Measurements from ENCODE around the gene PDZD2. TPM values are rescaled to one million over a fixed set of nuclear protein-coding genes. Genes with fewer than 3 reads are reported as not detected.

The PDZD2 gene
- total RNA-seq, 4 donors from 2014 or later: 2.8 to 5.3 (median 4.0) TPM

- in situ Hi-C loops (cut with MboI; ENCODE audit: low sequenced_read_pairs in 4 of 4) (no loop called here), intact Hi-C loops (cut with DNase I; ENCODE audit: low total_unique reads) (no loop called here)
- no peak for ATAC-seq
- Histone ChIP-seq H3K4me1 (peaks cover 0 to 3% of the 10 kb centered on the region in 2 donors), H3K36me3 (no peaks in the 10 kb centered on the region), H3K27me3 (peaks cover 0 to 2% (median 0%) of the 10 kb centered on the region in 3 donors), H3K4me3 (no peak overlapping the region), H3K9me3 (no peaks in the 10 kb centered on the region), H3K27ac (no peak overlapping the region)
- TF ChIP-seq POLR2A (IDR thresholded peaks at IDR 0.05): no peak
- no peak for TF ChIP-seq CTCF (IDR thresholded peaks at IDR 0.05 in 4 of 5, conservative IDR thresholded peaks at IDR 0.05 in 1 of 5)
- DNase-seq: no peak
Observed at GRCh38 chr5:31894141-31894540, 255.2 kb downstream of the PDZD2 start.

- intact Hi-C loops (cut with DNase I; ENCODE audit: low total_unique reads) (no loop called here), in situ Hi-C loops (cut with MboI; ENCODE audit: low sequenced_read_pairs in 4 of 4) (no loop called here)
- TF ChIP-seq POLR2A (IDR thresholded peaks at IDR 0.05): no peak
- Histone ChIP-seq H3K27me3 (no peaks in the 10 kb centered on the region), H3K9me3 (no peaks in the 10 kb centered on the region), H3K27ac (no peak overlapping the region), H3K4me3 (no peak overlapping the region), H3K4me1 (no peaks in the 10 kb centered on the region), H3K36me3 (no peaks in the 10 kb centered on the region)
- ATAC-seq: no peak
- DNase-seq: no peak
Observed at GRCh38 chr5:31895199-31895820, 256.4 kb downstream of the PDZD2 start.

GRCh38 chr5:31898036-31898632 lies 259.2 kb downstream of the PDZD2 start:
- intact Hi-C loops (cut with DNase I; ENCODE audit: low total_unique reads) (no loop called here), in situ Hi-C loops (cut with MboI; ENCODE audit: low sequenced_read_pairs in 4 of 4) (no loop called here)
- TF ChIP-seq POLR2A (IDR thresholded peaks at IDR 0.05): no peak
- no peak for TF ChIP-seq CTCF (IDR thresholded peaks at IDR 0.05 in 4 of 5, conservative IDR thresholded peaks at IDR 0.05 in 1 of 5)

GRCh38 chr5:31900296-31900865 lies 261.4 kb downstream of the PDZD2 start:
- TF ChIP-seq CTCF (IDR thresholded peaks at IDR 0.05 in 4 of 5, conservative IDR thresholded peaks at IDR 0.05 in 1 of 5) (no peak), POLR2A (IDR thresholded peaks at IDR 0.05) (no peak)
- intact Hi-C loops (cut with DNase I; ENCODE audit: low total_unique reads) (no loop called here), in situ Hi-C loops (cut with MboI; ENCODE audit: low sequenced_read_pairs in 4 of 4) (no loop called here)
- ATAC-seq (no peak), DNase-seq (no peak)
- H3K4me3 ChIP-seq: no peak overlapping the region
- H3K36me3 ChIP-seq: no peaks in the 10 kb centered on the region
- no peaks in the 10 kb centered on the region for H3K4me1 ChIP-seq
- no peaks in the 10 kb centered on the region for H3K27me3 ChIP-seq
- no peak overlapping the region for H3K27ac ChIP-seq
- no peaks in the 10 kb centered on the region for H3K9me3 ChIP-seq

More at GRCh38 chr5:31898036-31898632, 259.2 kb downstream of the PDZD2 start:
- Histone ChIP-seq H3K27me3 (no peaks in the 10 kb centered on the region), H3K4me3 (no peak overlapping the region), H3K4me1 (no peaks in the 10 kb centered on the region), H3K27ac (no peak overlapping the region), H3K9me3 (no peaks in the 10 kb centered on the region), H3K36me3 (no peaks in the 10 kb centered on the region)
- ATAC-seq (no peak), DNase-seq (no peak)

GRCh38 chr5:31901807-31902530 lies 263.0 kb downstream of the PDZD2 start:
- intact Hi-C loops (cut with DNase I; ENCODE audit: low total_unique reads) (no loop called here), in situ Hi-C loops (cut with MboI; ENCODE audit: low sequenced_read_pairs in 4 of 4) (no loop called here)
- no peaks in the 10 kb centered on the region for H3K4me1 ChIP-seq
- no peaks in the 10 kb centered on the region for H3K36me3 ChIP-seq
- no peak for TF ChIP-seq CTCF (IDR thresholded peaks at IDR 0.05 in 4 of 5, conservative IDR thresholded peaks at IDR 0.05 in 1 of 5)
- no peak for TF ChIP-seq POLR2A (IDR thresholded peaks at IDR 0.05)
- H3K4me3 ChIP-seq: no peak overlapping the region
- ATAC-seq (no peak), DNase-seq (no peak)
- no peaks in the 10 kb centered on the region for H3K27me3 ChIP-seq
- H3K27ac ChIP-seq: no peak overlapping the region
- H3K9me3 ChIP-seq: no peaks in the 10 kb centered on the region

All from gastrocnemius medialis (tissue), 4 donors.